NCI-H2029 treated with DMSO at 0.1 percent for 48 hours (cell line): ENCODE results near the gene GAMT.
"Not testable (repeated sequence)": the region's sequence is repeated elsewhere in the genome, so short reads cannot be mapped to it uniquely, and the experiment has no call there.

Experiments
- DNase-seq: peaks from one replicate; lab custom pipeline; 2025; lab: John Stamatoyannopoulos, UW

The GAMT gene

DNA sequence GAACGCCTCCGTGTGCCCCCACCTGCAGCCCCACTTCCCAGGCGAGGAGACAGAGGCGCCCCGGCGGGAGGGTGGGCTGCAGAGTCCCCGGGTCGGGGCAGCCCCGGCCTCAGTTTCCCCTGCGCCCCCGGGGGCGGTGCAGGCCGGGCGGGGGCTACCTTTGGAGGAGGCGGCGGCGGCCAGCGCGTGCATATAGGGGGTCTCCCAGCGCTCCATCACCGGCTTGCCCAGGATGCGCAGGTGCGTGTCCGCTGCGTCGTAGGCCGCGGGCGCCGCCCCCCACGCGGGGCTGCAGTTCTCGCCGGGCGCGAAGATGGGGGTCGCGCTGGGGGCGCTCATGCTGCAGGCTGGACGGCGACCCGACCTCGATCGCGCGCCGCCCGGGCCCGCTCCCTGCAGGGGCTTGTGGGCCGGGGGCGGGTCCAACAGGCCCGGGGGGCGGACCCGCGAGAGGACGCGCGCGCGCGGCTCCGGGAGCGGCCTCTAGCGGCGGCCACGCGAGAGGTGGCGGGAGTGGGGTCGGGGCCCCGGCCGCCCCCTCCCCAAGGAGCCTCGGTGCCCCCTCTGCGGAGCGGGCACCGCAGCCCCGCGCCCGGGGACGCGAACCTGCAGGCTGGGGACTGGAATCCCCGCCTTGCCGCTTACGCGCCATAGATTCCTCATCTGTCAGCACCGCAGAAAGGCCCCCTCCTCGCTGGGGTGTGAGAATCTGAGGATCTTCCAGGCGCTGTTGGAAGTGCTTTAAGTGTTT is at the start of gene GAMT:
Gene GAMT, minus strand, starts transcription at position 405 of the 751 bp plus-strand sequence. Its CDS starts 66 bp downstream, at position 339.
- no peak for DNase-seq

DNA sequence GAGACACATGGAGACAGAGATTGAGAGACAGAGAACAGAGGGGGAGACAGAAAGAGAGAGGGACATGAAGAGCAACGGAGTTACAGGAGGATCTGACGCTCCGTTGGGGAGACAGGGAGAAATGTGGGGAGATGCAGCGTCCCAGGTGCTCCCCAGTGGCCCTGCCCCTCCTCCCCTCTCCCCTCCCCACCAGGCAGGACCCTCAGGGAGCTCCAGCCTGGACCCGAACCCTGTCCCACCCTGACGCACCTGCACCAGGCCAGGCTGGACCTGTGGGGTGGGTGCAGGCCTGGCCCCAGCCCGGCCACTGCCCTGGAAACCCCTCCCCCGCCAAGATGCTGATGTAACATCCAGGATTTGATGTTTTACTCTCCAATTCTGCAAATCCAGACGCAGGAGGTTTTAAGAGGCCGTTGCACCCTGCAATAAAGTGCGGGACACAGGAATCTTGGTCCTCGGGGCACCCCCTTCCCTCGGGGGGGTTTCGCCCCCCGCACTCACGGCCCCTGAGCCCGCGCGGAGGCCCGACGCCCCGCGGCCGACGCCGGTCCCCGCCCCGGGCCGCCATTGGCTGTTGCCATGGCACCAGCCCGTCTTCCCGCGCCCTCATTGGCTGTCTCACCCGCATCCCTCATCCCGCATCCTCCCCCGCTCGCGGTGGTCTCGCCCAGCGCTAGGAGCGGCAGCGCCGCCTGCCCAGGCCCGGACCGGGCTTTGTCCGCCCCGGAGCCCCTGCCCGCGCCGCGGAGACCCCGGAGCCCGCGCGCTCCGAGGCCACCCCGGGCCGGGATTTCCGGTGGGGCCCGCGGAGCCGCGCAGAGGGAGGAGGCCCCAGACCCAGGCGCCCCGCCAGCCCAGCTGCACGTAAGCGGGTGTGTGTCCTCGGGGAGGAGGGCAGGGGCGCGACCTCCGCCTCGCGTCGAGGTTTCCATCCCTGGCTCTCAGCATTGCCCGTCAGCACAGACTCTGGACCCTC is 48.4 kb upstream of the GAMT start, which contains the start of gene APC2:
Gene APC2, plus strand, starts transcription at position 655 of the 976 bp plus-strand sequence. CDS start 2,881 bp downstream, outside the sequence.
- DNase-seq: no peak

DNA sequence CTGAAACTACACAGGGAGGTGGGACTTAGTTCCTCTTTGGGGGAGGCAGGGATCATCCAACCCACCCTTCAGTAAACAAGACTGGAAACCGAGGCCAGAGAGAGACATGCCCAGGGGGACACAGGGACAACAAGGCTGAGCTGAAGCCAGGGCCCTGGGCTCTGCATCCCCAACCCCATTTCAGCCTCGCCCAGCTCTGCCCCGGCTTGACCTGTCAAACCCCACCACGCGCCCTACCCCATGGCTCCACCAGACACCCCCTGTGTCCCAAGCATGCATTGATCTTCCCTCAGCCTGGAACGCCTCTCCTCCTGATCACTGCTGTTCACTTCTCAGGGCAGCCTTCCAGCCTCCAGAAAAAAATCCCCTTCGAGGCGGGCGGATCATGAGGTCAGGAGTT is 46.6 kb upstream of the GAMT start:
- no peak for DNase-seq

DNA sequence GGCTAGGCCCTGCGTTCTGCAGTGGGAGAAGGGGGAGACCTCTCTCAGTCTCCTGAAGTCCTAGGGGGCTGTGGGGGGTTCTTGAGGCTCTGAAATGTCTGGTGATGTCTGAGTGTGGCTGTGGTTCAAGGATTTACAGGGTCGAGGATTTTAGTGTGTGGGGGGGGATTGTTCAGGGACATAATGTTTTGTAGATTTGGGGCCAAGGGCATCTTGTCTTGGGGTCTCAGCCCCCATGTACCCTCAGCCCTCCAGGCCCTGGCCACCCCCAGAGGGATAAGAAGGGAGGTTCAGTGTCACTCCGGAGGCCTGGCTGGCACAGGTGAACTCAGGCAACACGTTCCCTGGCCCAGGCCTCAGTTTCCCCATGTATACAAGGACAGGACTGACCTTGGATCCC is 46.2 kb upstream of the GAMT start:
- no peak for DNase-seq

DNA sequence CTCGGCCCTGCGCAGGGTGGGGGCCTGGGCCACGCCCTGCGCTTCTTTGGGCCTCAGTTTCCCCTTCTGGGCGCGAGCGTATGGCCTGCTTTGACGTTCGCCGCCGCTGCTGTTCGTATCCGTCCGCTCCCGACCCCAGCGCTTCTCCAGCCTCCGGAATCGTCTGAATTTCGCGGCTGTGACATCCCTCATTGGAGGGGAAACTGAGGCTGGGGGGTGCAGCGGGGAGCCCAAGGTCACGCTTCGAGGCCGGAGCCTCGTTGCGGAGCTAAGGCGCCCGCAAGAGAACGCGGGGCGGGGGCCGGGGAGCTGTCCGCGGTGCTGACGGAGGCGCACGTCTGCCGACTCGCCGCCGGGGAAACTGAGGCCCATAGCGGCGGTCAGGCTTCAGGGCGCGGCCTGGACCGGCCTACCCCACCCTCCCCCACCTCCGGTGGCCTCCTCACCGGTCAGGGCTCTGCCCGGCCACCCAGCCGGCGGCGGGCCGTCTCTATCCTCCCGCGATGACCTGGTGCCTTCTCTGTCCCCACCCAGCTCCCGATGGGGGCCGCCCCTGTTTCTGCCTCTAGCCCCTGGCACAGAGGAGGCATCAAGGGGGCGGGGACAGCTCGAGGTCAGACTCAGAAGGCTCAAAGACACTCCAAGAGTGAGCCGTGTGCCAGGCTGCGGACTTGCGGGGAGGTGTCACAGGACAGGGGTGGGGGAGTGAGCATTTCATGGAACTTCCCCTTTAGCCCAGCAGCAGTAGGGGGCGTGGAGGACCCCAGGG is 45.6 kb upstream of the GAMT start:
- no peak for DNase-seq

DNA sequence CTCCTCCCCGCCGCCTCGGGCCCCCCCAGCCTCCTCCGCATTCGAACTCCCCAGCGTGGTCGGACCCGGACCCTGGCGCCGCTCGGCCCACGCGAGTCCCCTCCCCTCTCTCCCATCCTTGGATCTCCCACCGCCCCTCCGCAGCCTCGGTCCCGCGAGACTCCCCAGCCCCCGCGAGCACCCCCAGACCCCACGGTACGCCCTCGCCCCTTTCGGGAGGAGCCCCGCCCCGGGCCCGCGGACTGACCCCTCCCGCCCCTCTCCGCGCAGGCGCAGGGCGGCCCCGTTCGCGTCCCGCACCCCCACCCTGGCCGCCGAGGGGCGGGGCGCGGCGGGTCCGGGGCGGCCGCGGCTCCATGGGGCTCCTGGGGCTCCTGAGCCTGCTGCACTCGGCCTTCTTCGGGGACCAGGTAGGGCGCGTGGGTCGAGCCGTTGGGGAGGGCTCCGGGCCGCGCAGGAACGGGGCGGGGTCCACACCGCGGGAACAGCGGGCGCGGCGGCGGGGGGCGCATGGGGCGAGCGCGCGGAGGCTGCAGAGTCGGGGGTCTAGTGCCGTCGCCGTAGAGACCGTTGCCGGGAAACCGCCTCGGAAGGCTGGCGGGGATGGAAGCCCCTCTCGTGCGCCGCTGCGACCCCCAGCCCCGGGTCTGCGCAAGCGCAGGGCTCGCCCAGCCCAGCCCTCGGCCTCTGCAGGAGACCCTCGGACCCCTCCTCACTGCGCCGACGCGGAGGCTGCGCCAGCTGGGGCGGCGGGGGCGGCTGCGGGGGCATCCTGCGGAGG is 44.8 kb upstream of the GAMT start:
- DNase-seq: no peak

DNA sequence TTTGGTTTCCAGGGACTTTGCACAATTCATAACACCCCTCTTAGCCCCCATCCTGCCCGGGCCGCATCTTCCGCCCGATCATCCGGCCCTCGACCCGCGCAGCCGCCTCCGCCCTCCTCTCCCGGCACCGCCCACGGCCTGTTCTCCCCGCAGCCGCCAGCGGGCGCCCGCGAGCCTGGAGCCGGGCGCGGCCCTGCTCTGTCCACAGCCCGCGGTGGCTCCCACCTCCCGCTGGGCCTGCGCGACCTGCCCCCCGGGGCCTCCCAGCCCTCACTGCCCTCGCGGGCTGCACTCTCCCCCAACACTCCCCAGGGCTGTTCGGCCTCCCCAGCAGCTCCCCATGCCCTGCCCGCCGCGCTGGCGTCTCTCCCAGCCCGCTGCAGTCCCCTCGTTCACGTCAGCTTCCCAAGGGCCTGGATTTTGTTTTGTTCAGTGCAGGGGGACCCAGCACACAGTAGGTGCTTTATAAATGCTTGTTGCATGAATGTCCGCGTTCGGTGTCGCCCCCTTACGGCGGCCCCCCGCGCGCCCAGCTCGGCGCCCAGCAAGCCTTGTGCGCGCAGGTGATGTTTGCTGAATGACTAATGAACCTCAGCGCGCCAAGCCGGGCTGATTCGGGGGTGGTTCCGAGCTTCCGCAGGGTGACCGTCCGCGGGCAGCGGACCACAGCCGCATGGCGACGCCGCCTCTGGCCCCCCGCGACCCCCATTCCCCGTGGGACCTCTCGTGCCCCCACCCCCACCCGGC is 44.0 kb upstream of the GAMT start:
- DNase-seq: peak; percentile 12

DNA sequence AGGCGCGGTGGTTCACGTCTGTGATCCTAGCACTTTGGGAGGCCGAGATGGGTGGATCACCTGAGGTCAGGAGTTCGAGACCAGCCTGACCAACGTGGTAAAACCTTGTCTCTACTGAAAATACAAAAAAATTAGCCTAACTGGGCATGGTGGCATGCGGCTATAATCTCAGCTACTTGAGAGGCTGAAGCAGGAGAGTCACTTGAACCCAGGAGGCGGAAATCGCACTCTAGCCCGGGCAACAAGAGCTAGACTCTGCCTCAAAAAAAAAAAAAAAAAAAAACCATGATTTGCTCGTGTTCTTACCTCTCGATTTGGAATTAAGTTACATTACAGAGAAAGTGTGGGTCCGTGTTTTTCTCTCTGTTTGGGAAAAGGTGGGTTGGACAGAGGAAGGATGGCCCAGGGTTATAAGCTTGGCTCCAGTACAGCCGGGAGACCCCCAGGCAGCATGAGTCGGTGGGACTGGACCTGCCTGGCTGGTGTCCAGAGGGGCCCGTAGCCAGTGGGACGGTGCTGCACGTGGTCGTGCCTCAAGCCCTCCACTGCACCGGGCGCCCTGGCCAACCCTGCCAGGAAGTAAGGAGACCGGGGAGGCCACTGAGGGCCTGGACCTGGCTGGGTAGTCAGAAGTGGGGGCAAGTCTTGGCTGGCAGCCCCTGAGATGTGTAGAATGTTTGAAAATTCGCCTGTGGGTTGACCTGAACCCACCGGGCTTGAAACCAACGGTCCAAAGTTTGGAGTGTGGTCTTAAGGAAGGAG is 40.5 kb upstream of the GAMT start:
- no peak for DNase-seq

DNA sequence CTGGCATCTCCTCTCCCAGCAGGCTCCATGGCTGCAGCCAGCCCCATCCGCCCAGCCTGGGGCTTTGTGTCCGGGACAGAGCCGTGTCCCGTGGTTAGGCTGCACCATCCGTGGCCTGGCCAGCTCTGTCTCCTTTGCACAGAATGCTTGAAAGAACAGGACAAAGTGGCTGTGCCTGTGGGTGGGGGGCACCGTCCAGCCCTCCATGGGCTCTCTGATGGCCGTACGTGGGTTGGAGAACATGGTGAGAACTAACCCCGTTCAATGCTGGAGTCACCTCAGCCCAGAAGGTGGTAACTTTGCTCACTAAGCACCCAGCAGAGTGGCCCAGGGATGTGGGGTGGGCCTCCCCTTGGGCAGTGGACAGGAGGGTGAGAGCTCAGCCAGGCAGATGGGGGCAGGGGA is 39.7 kb upstream of the GAMT start:
- DNase-seq: no peak

DNA sequence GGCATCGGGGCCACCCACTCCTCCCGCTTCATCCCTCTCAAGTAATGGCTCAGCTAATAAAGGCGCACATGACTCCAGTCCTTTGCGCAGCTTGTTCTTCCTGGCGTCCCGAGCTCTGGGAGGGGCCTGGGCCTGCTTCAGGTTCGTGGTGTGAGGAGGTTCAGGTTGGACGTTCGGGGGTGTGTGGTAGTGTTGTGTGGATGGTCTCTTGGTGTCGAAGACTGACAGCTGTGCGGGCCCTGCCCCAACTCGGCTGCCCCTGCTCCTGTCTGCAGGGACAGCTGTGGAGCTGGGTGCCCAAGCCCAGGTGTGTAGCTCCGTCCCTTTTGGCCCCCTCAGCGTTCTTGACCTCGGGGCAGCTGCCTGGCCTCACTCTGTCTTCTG is 39.1 kb upstream of the GAMT start:
- DNase-seq: no peak

DNA sequence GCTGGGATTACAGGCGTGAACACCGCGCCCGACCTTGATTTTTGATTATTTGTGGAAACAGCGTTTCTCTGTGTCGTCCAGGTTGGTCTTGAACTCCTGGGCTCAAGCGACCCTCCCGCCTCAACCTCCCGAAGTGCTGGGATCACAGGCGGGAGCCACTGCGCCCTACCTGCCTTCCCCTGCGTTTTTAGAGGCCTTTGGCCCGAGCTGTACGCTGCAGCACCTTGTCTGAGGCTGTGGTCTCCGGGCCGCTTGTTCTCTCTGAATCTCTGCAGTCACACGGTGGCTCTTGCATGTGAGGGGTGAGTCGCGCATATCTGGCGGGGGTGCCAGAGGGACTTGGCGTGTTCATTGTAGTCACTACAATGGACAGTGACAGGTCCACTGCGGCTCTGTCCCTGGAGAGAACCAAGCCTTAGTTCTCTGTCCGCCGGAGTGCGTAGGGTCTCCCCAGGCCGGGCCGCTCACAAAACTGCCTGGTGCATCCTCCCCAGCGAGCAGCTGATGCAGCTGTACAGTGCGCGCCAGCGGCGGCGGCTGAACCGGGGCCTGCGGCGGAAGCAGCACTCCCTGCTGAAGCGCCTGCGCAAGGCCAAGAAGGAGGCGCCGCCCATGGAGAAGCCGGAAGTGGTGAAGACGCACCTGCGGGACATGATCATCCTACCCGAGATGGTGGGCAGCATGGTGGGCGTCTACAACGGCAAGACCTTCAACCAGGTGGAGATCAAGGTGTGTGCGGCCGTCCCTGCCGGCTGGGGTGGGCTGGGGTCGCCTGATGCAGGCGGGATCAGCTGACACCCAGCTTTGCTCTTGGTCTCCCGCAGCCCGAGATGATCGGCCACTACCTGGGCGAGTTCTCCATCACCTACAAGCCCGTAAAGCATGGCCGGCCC is 38.4 kb upstream of the GAMT start:
- DNase-seq: not testable (repeated sequence)

DNA sequence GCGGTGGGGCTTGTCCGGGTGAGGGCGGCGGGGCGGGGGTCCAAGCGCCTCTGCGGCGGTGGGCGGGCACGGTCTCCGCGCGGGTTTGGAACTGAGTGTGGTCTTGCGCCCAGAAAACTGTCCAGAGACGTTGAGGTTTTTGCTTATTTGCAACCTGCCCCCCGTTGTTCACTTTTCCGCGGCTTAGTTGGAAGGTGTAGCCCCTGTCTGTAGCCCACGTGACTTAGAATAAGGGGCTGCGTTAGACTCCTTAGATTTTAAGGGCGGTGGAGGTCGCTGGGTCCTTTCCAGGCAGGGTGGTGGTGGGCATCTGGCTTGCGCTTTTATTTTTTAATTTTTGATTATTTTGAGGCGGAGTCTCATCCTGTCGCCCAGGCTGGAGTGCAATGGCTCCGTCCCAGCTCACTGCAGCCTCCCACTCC is 37.6 kb upstream of the GAMT start:
- no peak for DNase-seq

DNA sequence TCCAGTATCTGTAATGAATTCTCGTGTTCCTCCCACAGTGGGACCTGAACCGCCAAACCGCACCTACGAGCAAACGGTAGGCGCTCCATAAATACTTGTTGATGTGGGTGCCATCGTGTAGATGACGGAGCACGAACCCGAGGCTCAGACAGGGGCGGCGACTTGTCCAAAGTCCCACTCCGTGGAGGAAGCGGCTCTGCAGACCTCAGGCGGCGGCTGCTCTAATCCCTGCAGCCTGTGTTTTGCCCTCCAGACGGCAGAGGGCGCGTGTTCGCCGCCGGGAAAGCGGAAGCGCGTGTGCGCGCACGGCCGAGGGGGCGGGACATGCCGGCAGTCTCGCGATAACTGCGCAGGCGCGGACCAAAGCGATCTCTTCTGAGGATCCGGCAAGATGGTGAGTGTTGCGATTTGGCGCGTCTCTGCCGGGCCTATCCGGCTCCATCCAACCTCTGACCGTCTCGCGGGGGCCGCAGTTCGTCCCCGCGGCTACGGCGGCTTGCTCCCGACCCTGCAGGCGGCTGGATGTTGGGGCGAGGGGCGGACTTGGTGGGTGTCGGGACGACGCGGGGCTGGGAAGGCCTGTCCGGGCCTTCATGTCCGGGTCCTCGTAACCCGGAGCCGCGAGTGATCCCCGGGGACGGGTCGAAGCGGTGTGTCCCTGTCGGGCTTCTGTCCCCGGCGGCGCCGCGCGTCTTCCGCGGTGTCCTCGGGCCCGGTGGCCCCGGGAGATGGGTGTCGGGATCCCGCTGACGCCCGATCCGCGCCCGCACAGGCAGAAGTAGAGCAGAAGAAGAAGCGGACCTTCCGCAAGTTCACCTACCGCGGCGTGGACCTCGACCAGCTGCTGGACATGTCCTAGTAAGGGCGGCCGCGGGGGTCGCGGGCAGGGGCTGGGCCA is 36.9 kb upstream of the GAMT start, which contains the start of gene RPS15:
Gene RPS15, plus strand, starts transcription at position 362 of the 898 bp plus-strand sequence. Its CDS starts 30 bp downstream, at position 392.
- DNase-seq: peak; percentile 64

DNA sequence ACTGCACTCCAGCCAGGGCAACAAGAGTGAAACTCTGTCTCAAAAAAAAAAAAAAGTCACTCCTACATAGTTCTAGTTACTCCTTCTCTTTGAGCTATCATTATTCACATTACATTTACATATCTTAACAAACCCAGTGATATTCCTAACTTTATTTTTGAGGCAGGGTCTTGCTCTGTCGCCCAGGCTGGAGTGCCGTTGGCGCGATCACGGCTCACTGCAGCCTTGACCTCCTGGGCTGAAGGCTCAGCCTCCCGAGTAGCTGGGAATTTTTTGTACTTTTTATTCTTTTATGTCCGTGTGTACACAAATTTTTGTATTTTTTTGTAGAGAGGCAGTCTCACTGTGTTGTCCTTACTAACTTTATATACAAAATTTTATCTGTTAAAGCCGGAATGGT is 36.3 kb upstream of the GAMT start:
- no peak for DNase-seq

DNA sequence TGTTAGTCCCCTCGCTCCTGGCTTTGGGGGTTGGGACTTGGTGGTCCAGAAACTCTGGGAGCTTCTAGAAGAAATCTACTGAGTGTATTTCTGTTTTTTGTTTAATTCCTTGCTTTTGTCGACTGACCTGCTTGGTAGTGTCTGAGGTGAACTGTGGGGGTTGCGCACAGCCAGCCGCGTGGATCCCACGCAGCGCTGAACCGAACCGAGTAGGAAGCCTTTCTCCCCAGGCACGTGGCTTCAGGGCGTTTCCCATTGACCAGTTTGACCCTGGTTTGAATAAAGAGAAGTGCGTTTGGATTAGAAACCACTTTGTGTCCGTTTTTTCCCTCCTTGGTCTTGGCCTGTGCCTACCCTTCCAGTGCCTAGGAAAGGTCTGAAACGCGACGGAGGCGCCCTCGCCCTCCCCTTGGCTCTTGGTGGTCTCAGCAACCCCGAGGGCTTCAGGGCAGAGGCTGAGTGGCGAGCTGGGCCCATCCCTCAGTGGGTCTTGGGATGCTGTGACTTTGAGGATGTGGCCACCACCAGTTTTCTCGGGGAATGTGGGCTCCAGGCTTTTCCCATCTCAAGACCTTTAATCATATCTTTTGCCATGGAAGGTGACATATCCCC is 34.1 kb upstream of the GAMT start:
- DNase-seq: no peak

DNA sequence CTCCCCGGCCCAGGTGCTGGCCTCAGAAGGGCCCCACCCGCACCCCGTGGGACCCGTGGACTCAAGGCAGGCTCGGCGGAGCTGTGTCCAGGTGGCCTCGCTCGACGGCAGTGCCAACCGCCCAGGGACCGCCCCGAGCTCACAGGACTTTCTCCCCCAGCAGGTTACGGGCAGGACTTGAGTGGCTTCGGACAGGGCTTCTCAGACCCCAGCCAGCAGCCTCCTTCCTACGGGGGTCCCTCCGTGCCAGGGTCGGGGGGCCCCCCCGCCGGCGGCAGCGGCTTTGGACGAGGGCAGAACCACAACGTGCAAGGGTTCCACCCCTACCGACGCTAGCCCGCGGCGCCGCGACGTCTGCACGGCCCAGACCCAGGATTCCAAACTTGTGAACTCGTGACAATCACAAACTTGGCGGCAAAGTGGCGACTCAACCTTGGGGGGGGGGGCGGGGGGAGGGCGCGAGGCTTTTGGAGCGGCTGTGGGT is 33.3 kb upstream of the GAMT start:
- DNase-seq: no peak

DNA sequence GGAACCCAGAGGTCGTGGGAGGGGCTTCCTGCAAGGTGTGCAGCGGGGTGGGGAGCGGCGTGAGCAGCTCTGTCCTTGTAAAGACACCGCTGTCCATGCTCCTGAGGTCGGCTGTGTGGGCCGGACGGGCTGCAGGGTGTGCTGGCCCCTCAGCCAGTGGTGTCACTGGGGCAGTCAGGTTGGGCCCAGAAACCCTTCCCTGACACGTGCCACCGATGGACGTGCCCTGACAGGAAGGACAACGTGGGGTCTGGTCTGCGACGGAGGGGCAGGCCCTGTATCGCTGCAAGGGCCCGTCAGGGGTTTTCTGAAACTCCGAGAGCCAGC is 32.7 kb upstream of the GAMT start:
- no peak for DNase-seq
